A673 (cell line): ENCODE measurements around the gene PPP2R5B. TPM values are rescaled to one million over a fixed set of nuclear protein-coding genes. Genes with fewer than 3 reads are reported as not detected.
A peak's percentile ranks its signal among the peaks of the same experiment; 100 is the strongest.

Experiments
- BruUV-seq: library from RNA; stranded (reverse); fragments of 400-500 nt; replicated peaks from 2 replicates; lab custom pipeline; 2021; lab: Mats Ljungman, UMichigan
- CTCF ChIA-PET: fragments of 300-600 bp; sonication (Branson Sonifier 250); formaldehyde crosslinking; loops from one replicate; lab custom pipeline; 2022; ENCODE audit warnings: antibody characterized with exemption; lab: Charles Lee
- POLR2A ChIA-PET: fragments of 300-600 bp; sonication (Branson Sonifier 250); formaldehyde crosslinking; loops from one replicate; lab custom pipeline; 2022; ENCODE audit warnings: antibody characterized with exemption; ENCODE audit not compliant: low non-redundant PET; lab: Charles Lee
- DNase-seq: peaks from one replicate; pipeline ENCODE4 v3.0.0-alpha.2; 2015; ENCODE audit warnings: low spot score
- H3K27ac ChIP-seq: fragments of 200-600 bp; sonication (generic); 2 replicates; pipeline ENCODE4 v1.5.1; 2016; ENCODE audit warnings: mixed run types, low read depth, mild to moderate bottlenecking, mixed read lengths, antibody characterized with exemption, low read length; ENCODE audit not compliant: poor library complexity, severe bottlenecking
- H3K27me3 ChIP-seq: fragments of 200-600 bp; sonication (generic); replicated peaks from 2 replicates; pipeline ENCODE4 v1.6.1; 2017; ENCODE audit warnings: mixed run types, low read depth, mild to moderate bottlenecking, mixed read lengths, antibody characterized with exemption, low read length; ENCODE audit not compliant: insufficient read depth, poor library complexity
- H3K36me3 ChIP-seq: fragments of 200-600 bp; sonication (generic); 2 replicates; pipeline ENCODE4 v1.6.1; 2016; ENCODE audit warnings: mixed run types, mild to moderate bottlenecking, mixed read lengths, antibody characterized with exemption, low read length; ENCODE audit not compliant: insufficient read depth, poor library complexity, severe bottlenecking
- H3K4me1 ChIP-seq: fragments of 200-600 bp; sonication (generic); 2 replicates; pipeline ENCODE4 v1.6.1; 2017; ENCODE audit warnings: mixed run types, mild to moderate bottlenecking, mixed read lengths, antibody characterized with exemption, low read length; ENCODE audit not compliant: insufficient read depth, poor library complexity, severe bottlenecking
- H3K4me3 ChIP-seq: fragments of 200-600 bp; sonication (generic); 2 replicates; pipeline ENCODE4 v1.5.1; 2016; ENCODE audit warnings: low read depth, mixed run types, mild to moderate bottlenecking, mixed read lengths, low read length; ENCODE audit not compliant: poor library complexity, severe bottlenecking
- H3K9me3 ChIP-seq: fragments of 200-600 bp; sonication (generic); 2 replicates; pipeline ENCODE4 v1.6.1; 2016; ENCODE audit warnings: mixed run types, low read depth, mild to moderate bottlenecking, mixed read lengths, antibody characterized with exemption, low read length; ENCODE audit not compliant: poor library complexity, severe bottlenecking
- EZH2 ChIP-seq: fragments of 200-600 bp; sonication (generic); IDR thresholded peaks from 2 replicates; pipeline ENCODE4 v1.6.1; 2017; ENCODE audit warnings: borderline replicate concordance, low read depth, mild to moderate bottlenecking, mixed read lengths, antibody characterized with exemption, low read length; ENCODE audit not compliant: poor library complexity, severe bottlenecking
- intact Hi-C: fragments of 100-400 bp; cut with micrococcal nuclease; formaldehyde crosslinking; loops from one replicate; pipeline ENCODE4 v1.10.0; 2022; ENCODE audit not compliant: unreplicated experiment
- total RNA-seq: library from RNA; stranded (reverse); gene quantifications from 2 replicates; pipeline ENCODE4 v1.2.3, GENCODE V29; 2021
- TF ChIP-seq, protein P1 (sequence below): fragments of 300-800, 200-600 bp; sonication (generic); conservative IDR thresholded peaks from 2 replicates; pipeline ENCODE4 v1.5.1; 2017; ENCODE audit warnings: low read depth, mild to moderate bottlenecking, antibody characterized with exemption, low read length, moderate library complexity, mixed read lengths

PPP2R5B gene
- total RNA-seq, 1 experiment from 2014 or later, result 16.1 TPM

GRCh38 chr11:64917663-64917995, 6.9 kb upstream of the PPP2R5B start:
- POLR2A ChIA-PET, result no interaction called here
- CTCF ChIA-PET, result no interaction called here
- H3K4me1 ChIP-seq, result peaks cover 6% of the 10 kb centered on the region

DNA sequence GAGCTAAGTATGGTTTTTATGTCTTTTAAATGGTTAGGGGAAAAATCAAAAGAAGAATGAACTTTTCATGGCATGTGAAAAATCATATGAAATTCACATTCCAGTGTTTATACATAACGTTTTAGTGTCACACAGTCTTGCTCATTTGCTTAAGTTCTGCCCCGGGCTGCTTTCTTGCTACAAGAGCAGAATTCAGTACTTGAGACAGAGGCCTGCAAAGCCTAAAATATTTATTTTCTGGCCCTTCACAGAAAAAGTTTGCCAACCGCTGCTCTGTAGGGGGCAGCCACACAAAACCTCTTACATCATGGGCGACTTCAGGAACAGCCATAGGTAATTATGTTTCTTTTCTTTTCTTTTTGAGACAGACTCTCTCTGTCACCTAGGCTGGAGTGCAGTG, 6.5 kb upstream of the PPP2R5B start:
- TF ChIP-seq, protein P1, sequence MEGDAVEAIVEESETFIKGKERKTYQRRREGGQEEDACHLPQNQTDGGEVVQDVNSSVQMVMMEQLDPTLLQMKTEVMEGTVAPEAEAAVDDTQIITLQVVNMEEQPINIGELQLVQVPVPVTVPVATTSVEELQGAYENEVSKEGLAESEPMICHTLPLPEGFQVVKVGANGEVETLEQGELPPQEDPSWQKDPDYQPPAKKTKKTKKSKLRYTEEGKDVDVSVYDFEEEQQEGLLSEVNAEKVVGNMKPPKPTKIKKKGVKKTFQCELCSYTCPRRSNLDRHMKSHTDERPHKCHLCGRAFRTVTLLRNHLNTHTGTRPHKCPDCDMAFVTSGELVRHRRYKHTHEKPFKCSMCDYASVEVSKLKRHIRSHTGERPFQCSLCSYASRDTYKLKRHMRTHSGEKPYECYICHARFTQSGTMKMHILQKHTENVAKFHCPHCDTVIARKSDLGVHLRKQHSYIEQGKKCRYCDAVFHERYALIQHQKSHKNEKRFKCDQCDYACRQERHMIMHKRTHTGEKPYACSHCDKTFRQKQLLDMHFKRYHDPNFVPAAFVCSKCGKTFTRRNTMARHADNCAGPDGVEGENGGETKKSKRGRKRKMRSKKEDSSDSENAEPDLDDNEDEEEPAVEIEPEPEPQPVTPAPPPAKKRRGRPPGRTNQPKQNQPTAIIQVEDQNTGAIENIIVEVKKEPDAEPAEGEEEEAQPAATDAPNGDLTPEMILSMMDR, result peak; percentile 28; the same call in 1 of the 2 replicates
- no peak for TF ChIP-seq EZH2
- no peaks in the 10 kb centered on the region for H3K9me3 ChIP-seq
- intact Hi-C loops, result no loop called here
- peak overlapping the region; percentile 76 for H3K4me3 ChIP-seq
- H3K36me3 ChIP-seq, result no peaks in the 10 kb centered on the region
- POLR2A ChIA-PET, result no interaction called here
- BruUV-seq, result no TSS peak
- peak; percentile 57 for DNase-seq
- no peaks in the 10 kb centered on the region for H3K27me3 ChIP-seq
- peaks cover 6% of the 10 kb centered on the region for H3K4me1 ChIP-seq
- peak overlapping the region; percentile 72 for H3K27ac ChIP-seq
- CTCF ChIA-PET, result no interaction called here

More at GRCh38 chr11:64917663-64917995, 6.9 kb upstream of the PPP2R5B start:
- Histone ChIP-seq H3K36me3 (no peaks in the 10 kb centered on the region), H3K27me3 (no peaks in the 10 kb centered on the region), H3K4me3 (peak overlapping the region; percentile 76), H3K27ac (peak overlapping the region; percentile 72), H3K9me3 (no peaks in the 10 kb centered on the region)
- TF ChIP-seq, protein P1, result no peak
- TF ChIP-seq EZH2, result no peak
- BruUV-seq, result TSS peak; percentile 92
- no peak for DNase-seq
- intact Hi-C loops, result no loop called here

GRCh38 chr11:64919627-64920026, 4.9 kb upstream of the PPP2R5B start:
- DNase-seq, result no peak
- Histone ChIP-seq H3K36me3 (no peaks in the 10 kb centered on the region), H3K27me3 (no peaks in the 10 kb centered on the region), H3K4me3 (no peak overlapping the region), H3K9me3 (no peaks in the 10 kb centered on the region), H3K4me1 (peaks cover 9% of the 10 kb centered on the region), H3K27ac (no peak overlapping the region)
- ChIA-PET CTCF (interaction anchor here (0.7 kb wide), 1 partner anchor 32 kb away, joined by 5 read pairs; no protein-coding TSS in a partner anchor), POLR2A (no interaction called here)
- intact Hi-C loops, result no loop called here
- no TSS peak for BruUV-seq
- no peak for TF ChIP-seq EZH2
- TF ChIP-seq, protein P1, result no peak
